ENCODE results near the gene CRB3.
A peak's percentile ranks its signal among the peaks of the same experiment; 100 is the strongest.
"Not testable (repeated sequence)": the region's sequence is repeated elsewhere in the genome, so short reads cannot be mapped to it uniquely, and the experiment has no call there.

Gene CRB3

GRCh38 chr19:6498294-6499036, 34.4 kb downstream of the CRB3 start:
- DNase-seq = no peak

- no peak for DNase-seq
Measured at GRCh38 chr19:6499052-6499790, 35.1 kb downstream of the CRB3 start.

- DNase-seq = no peak
Measured at GRCh38 chr19:6500837-6501739, 37.0 kb downstream of the CRB3 start.

- DNase-seq = no peak
Measured at GRCh38 chr19:6501740-6502648, 37.9 kb downstream of the CRB3 start, which contains the start of gene TUBB4A. TSS of gene TUBB4A (minus strand) at chr19:6502309. CDS start at chr19:6502212, 97 bp downstream.

GRCh38 chr19:6503407-6504201, 39.5 kb downstream of the CRB3 start:
- DNase-seq = no peak

- DNase-seq = not testable (repeated sequence)
Measured at GRCh38 chr19:6508028-6508771, 44.1 kb downstream of the CRB3 start.

GRCh38 chr19:6509118-6509971, 45.3 kb downstream of the CRB3 start:
- no peak for DNase-seq

GRCh38 chr19:6510618-6511017, 46.5 kb downstream of the CRB3 start:
- DNase-seq = no peak

GRCh38 chr19:6514089-6514488, 50.0 kb downstream of the CRB3 start:
- no peak for DNase-seq

- DNase-seq = no peak
Measured at GRCh38 chr19:6514926-6515544, 51.0 kb downstream of the CRB3 start.

GRCh38 chr19:6516018-6516658, 52.1 kb downstream of the CRB3 start:
- DNase-seq = peak; percentile 84

Data from NCI-H345 (cell line).